ENCODE data around the gene PCGF6.

Gene PCGF6, protein sequence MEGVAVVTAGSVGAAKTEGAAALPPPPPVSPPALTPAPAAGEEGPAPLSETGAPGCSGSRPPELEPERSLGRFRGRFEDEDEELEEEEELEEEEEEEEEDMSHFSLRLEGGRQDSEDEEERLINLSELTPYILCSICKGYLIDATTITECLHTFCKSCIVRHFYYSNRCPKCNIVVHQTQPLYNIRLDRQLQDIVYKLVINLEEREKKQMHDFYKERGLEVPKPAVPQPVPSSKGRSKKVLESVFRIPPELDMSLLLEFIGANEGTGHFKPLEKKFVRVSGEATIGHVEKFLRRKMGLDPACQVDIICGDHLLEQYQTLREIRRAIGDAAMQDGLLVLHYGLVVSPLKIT

DNA sequence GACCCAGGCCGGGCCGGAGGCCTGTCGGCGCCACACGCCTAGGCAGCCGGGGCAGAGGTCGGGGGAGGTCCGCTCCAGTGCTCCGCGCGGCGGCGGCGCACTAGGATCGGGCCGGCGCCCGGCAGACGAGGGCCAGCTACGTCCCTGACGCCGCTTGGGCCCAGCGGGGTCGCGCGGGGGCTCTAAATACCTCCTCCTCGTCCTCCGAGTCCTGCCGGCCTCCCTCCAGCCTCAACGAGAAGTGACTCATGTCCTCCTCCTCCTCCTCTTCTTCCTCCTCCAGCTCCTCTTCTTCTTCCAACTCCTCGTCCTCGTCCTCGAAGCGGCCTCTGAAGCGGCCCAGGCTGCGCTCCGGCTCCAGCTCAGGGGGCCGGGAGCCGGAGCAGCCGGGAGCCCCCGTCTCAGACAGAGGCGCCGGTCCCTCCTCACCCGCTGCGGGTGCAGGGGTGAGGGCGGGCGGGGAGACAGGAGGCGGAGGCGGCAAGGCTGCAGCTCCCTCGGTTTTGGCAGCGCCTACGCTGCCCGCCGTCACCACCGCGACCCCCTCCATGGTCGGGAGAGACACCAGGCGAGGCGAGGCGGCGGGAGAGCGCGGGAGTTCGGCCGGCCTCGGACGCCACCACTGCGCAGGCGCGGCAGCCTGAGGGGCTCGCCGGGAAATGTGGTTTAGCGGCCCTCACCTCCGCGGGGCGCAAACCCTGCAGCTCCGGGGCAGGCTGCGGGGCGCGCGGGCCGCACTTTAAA is at the start of gene PCGF6:
Gene PCGF6 (minus strand): TSS at position 624 of the 744 bp plus-strand sequence. CDS start 74 bp downstream, at position 550.
- Histone ChIP-seq H3K9me3 (ENCODE audit: control insufficient read depth, insufficient read depth, low read depth, low read length) (no peaks in the 10 kb centered on the region), H3K4me3 (ENCODE audit: low read depth, low read length) (peak within 1 kb of the TSS; percentile 98), H3K27me3 (ENCODE audit: control insufficient read depth, insufficient read depth, low read length) (no peaks in the 10 kb centered on the region), H3K36me3 (ENCODE audit: control insufficient read depth, insufficient read depth, low read length) (peaks cover 27% of the 10 kb centered on the region), H3K9ac (ENCODE audit: low read length) (peak within 1 kb of the TSS; percentile 94), H3K4me1 (ENCODE audit: control insufficient read depth, insufficient read depth, low read length) (peaks cover 8% of the 10 kb centered on the region; the same call in 1 of the 2 replicates), H3K27ac (ENCODE audit: low read depth, low read length) (peak within 1 kb of the TSS; percentile 76; the same call in 1 of the 2 replicates)

DNA sequence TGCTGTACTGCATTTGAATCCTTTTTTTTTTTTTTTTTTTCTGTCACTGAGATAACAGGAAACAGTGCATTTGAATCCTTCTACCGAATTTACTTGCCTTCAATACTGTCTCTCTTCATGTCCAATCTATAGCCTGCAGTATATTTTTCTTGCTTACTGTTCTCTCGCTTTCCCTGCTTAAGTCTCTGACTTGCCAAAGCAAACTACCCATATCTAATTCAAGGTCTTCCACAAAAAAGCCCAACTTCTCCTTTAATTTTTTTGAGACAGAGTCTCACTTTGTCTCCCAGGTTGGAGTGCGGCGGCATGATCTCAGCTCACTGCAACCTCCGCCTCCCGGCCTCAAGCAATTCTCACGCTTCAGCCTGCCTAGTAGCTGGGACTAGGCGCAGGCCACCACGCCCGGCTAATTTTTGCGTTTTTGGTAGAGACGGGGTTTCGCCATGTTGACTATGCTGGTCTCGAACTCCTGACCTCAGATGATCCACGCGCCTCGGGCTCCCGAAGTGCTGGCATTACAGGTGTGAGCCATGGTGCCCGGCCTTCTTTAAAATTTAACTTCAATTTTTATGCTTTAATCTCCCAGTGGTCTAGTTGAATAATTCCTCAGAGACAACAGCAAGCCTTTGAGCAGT is 46.4 kb upstream of the PCGF6 start:
- peak overlapping the region; percentile 87 for H3K4me3 ChIP-seq (ENCODE audit: low read depth, low read length)
- H3K9me3 ChIP-seq (ENCODE audit: control insufficient read depth, insufficient read depth, low read depth, low read length) = no peaks in the 10 kb centered on the region
- peaks cover 68% of the 10 kb centered on the region for H3K36me3 ChIP-seq (ENCODE audit: control insufficient read depth, insufficient read depth, low read length)
- no peak overlapping the region; the same call in 1 of the 2 replicates for H3K27ac ChIP-seq (ENCODE audit: low read depth, low read length)
- H3K27me3 ChIP-seq (ENCODE audit: control insufficient read depth, insufficient read depth, low read length) = no peaks in the 10 kb centered on the region
- H3K4me1 ChIP-seq (ENCODE audit: control insufficient read depth, insufficient read depth, low read length) = peaks cover 9% of the 10 kb centered on the region
- H3K9ac ChIP-seq (ENCODE audit: low read length) = peak overlapping the region; percentile 93

DNA sequence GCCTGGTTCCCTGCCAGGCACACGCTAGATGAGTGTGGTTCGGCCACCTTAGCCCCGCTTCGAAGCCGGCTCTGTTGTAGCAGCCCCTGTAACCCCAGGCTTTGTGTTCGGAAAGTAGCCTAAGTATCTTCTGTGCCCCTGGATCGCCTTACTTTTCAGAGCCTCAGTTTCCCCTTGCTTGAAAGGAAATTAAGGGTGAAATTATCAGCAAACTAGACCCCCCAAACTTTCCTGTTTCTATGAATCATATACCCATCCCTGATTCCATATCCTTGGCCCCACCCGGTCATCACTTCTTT is 45.8 kb upstream of the PCGF6 start:
- H3K27ac ChIP-seq (ENCODE audit: low read depth, low read length) = peak overlapping the region; percentile 18; the same call in 1 of the 2 replicates

GRCh38 chr10:103396067-103396788 is 45.3 kb upstream of the PCGF6 start, which contains the start of the genes ATP5MK and PDCD11:
ATP5MK (minus strand) TSS chr10:103396475; CDS start chr10:103392457, 4,018 bp downstream.
PDCD11 (plus strand) TSS chr10:103396626; CDS start chr10:103398427, 1,801 bp downstream.
- H3K36me3 ChIP-seq (ENCODE audit: control insufficient read depth, insufficient read depth, low read length) = peaks cover 67% of the 10 kb centered on the region
- H3K9me3 ChIP-seq (ENCODE audit: control insufficient read depth, insufficient read depth, low read depth, low read length) = no peaks in the 10 kb centered on the region
- peak within 1 kb of the TSS; percentile 93 for H3K9ac ChIP-seq (ENCODE audit: low read length)
- peak within 1 kb of the TSS; percentile 87 for H3K4me3 ChIP-seq (ENCODE audit: low read depth, low read length)
- H3K27me3 ChIP-seq (ENCODE audit: control insufficient read depth, insufficient read depth, low read length) = no peaks in the 10 kb centered on the region
- peak within 1 kb of the TSS; percentile 53; the same call in 1 of the 2 replicates for H3K27ac ChIP-seq (ENCODE audit: low read depth, low read length)
- peaks cover 9% of the 10 kb centered on the region for H3K4me1 ChIP-seq (ENCODE audit: control insufficient read depth, insufficient read depth, low read length)

More for the DNA sequence above, 45.8 kb upstream of the PCGF6 start:
- peaks cover 68% of the 10 kb centered on the region for H3K36me3 ChIP-seq (ENCODE audit: control insufficient read depth, insufficient read depth, low read length)
- H3K9ac ChIP-seq (ENCODE audit: low read length) = peak overlapping the region; percentile 93
- no peaks in the 10 kb centered on the region for H3K27me3 ChIP-seq (ENCODE audit: control insufficient read depth, insufficient read depth, low read length)
- peak overlapping the region; percentile 87 for H3K4me3 ChIP-seq (ENCODE audit: low read depth, low read length)
- H3K9me3 ChIP-seq (ENCODE audit: control insufficient read depth, insufficient read depth, low read depth, low read length) = no peaks in the 10 kb centered on the region
- H3K4me1 ChIP-seq (ENCODE audit: control insufficient read depth, insufficient read depth, low read length) = peaks cover 9% of the 10 kb centered on the region

GRCh38 chr10:103395754-103396066 is 44.8 kb upstream of the PCGF6 start:
- peaks cover 67% of the 10 kb centered on the region for H3K36me3 ChIP-seq (ENCODE audit: control insufficient read depth, insufficient read depth, low read length)
- peak overlapping the region; percentile 87 for H3K4me3 ChIP-seq (ENCODE audit: low read depth, low read length)
- H3K4me1 ChIP-seq (ENCODE audit: control insufficient read depth, insufficient read depth, low read length) = peaks cover 9% of the 10 kb centered on the region
- no peaks in the 10 kb centered on the region for H3K27me3 ChIP-seq (ENCODE audit: control insufficient read depth, insufficient read depth, low read length)
- H3K9me3 ChIP-seq (ENCODE audit: control insufficient read depth, insufficient read depth, low read depth, low read length) = no peaks in the 10 kb centered on the region
- peak overlapping the region; percentile 53; the same call in 1 of the 2 replicates for H3K27ac ChIP-seq (ENCODE audit: low read depth, low read length)
- peak overlapping the region; percentile 80 for H3K9ac ChIP-seq (ENCODE audit: low read length)

- no peaks in the 10 kb centered on the region for H3K9me3 ChIP-seq (ENCODE audit: control insufficient read depth, insufficient read depth, low read depth, low read length)
- peaks cover 9% of the 10 kb centered on the region for H3K4me1 ChIP-seq (ENCODE audit: control insufficient read depth, insufficient read depth, low read length)
- H3K4me3 ChIP-seq (ENCODE audit: low read depth, low read length) = no peak overlapping the region
- H3K27ac ChIP-seq (ENCODE audit: low read depth, low read length) = no peak overlapping the region
- H3K9ac ChIP-seq (ENCODE audit: low read length) = no peak overlapping the region
- H3K36me3 ChIP-seq (ENCODE audit: control insufficient read depth, insufficient read depth, low read length) = peaks cover 65% of the 10 kb centered on the region
- no peaks in the 10 kb centered on the region for H3K27me3 ChIP-seq (ENCODE audit: control insufficient read depth, insufficient read depth, low read length)
These were observed 43.2 kb upstream of the PCGF6 start for GRCh38 chr10:103394180-103394579.

DNA sequence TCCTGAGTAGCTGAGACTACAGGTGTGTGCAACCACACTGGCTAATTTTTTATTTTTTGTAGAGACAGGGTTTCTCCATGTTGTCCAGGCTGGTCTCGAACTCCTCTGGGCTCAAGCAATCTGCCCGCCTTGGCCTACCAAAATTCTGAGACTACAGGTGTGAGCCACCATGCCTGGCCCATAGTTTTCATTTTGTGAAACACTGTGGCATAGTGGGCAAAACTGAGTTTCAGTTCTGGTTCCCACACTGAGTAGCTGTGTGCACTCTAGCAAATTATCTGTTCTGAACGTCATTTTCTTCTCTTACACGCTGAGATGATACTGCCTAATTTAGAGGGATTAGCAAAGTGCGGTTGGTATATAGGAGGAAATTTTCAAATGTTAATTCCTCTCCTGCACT is 31.8 kb upstream of the PCGF6 start:
- H3K27ac ChIP-seq (ENCODE audit: low read depth, low read length) = no peak overlapping the region
- H3K9ac ChIP-seq (ENCODE audit: low read length) = no peak overlapping the region
- no peaks in the 10 kb centered on the region for H3K27me3 ChIP-seq (ENCODE audit: control insufficient read depth, insufficient read depth, low read length)

GRCh38 chr10:103374263-103374662 is 23.3 kb upstream of the PCGF6 start:
- Histone ChIP-seq H3K9ac (ENCODE audit: low read length) (no peak overlapping the region), H3K4me1 (ENCODE audit: control insufficient read depth, insufficient read depth, low read length) (no peaks in the 10 kb centered on the region), H3K27me3 (ENCODE audit: control insufficient read depth, insufficient read depth, low read length) (no peaks in the 10 kb centered on the region), H3K36me3 (ENCODE audit: control insufficient read depth, insufficient read depth, low read length) (peaks cover 44% of the 10 kb centered on the region), H3K9me3 (ENCODE audit: control insufficient read depth, insufficient read depth, low read depth, low read length) (no peaks in the 10 kb centered on the region), H3K27ac (ENCODE audit: low read depth, low read length) (no peak overlapping the region), H3K4me3 (ENCODE audit: low read depth, low read length) (no peak overlapping the region)

More for the DNA sequence above, 31.8 kb upstream of the PCGF6 start:
- Histone ChIP-seq H3K4me1 (ENCODE audit: control insufficient read depth, insufficient read depth, low read length) (no peaks in the 10 kb centered on the region), H3K9me3 (ENCODE audit: control insufficient read depth, insufficient read depth, low read depth, low read length) (no peaks in the 10 kb centered on the region), H3K36me3 (ENCODE audit: control insufficient read depth, insufficient read depth, low read length) (peaks cover 44% of the 10 kb centered on the region), H3K4me3 (ENCODE audit: low read depth, low read length) (no peak overlapping the region)

GRCh38 chr10:103373544-103373943 is 22.6 kb upstream of the PCGF6 start:
- Histone ChIP-seq H3K27ac (ENCODE audit: low read depth, low read length) (no peak overlapping the region), H3K36me3 (ENCODE audit: control insufficient read depth, insufficient read depth, low read length) (peaks cover 40% of the 10 kb centered on the region), H3K4me1 (ENCODE audit: control insufficient read depth, insufficient read depth, low read length) (no peaks in the 10 kb centered on the region), H3K9ac (ENCODE audit: low read length) (no peak overlapping the region), H3K9me3 (ENCODE audit: control insufficient read depth, insufficient read depth, low read depth, low read length) (no peaks in the 10 kb centered on the region), H3K27me3 (ENCODE audit: control insufficient read depth, insufficient read depth, low read length) (no peaks in the 10 kb centered on the region), H3K4me3 (ENCODE audit: low read depth, low read length) (no peak overlapping the region)

DNA sequence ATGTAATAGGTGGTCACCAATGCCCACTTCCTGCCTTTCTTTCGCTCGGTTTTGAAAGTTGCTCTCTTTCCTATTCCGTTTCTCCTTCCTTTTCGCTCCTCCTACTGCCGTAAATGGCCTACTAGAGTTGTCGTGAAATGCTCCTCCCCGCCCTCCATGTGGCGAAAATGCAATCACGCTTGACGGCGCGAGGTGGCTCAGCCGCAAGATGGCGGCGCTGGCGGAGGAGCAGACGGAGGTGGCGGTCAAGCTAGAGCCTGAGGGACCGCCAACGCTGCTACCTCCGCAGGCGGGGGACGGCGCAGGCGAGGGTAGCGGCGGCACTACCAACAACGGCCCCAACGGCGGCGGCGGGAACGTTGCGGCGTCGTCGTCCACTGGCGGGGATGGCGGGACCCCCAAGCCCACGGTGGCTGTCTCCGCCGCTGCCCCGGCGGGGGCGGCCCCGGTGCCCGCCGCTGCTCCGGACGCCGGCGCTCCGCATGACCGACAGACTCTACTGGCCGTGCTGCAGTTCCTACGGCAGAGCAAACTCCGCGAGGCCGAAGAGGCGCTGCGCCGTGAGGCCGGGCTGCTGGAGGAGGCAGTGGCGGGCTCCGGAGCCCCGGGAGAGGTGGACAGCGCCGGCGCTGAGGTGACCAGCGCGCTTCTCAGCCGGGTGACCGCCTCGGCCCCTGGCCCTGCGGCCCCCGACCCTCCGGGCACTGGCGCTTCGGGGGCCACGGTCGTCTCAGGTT is 17.0 kb upstream of the PCGF6 start, which contains the start of gene TAF5:
Gene TAF5 (plus strand): TSS at position 195 of the 737 bp plus-strand sequence. CDS start 14 bp downstream, at position 209.
- H3K9ac ChIP-seq (ENCODE audit: low read length) = peak within 1 kb of the TSS; percentile 78
- H3K9me3 ChIP-seq (ENCODE audit: control insufficient read depth, insufficient read depth, low read depth, low read length) = no peaks in the 10 kb centered on the region
- no peak within 1 kb of the TSS for H3K27ac ChIP-seq (ENCODE audit: low read depth, low read length)
- H3K4me3 ChIP-seq (ENCODE audit: low read depth, low read length) = peak within 1 kb of the TSS; percentile 86
- H3K36me3 ChIP-seq (ENCODE audit: control insufficient read depth, insufficient read depth, low read length) = no peaks in the 10 kb centered on the region
- no peaks in the 10 kb centered on the region for H3K27me3 ChIP-seq (ENCODE audit: control insufficient read depth, insufficient read depth, low read length)
- H3K4me1 ChIP-seq (ENCODE audit: control insufficient read depth, insufficient read depth, low read length) = no peaks in the 10 kb centered on the region

All from HUES6 (cell line).